IPS-15b (cell line): ENCODE measurements around the gene FAM83F.

ENCODE experiments used
- H3K27me3 ChIP-seq: one replicate; pipeline ENCODE4 v1.6.1; 2013; ENCODE audit warnings: low read length; ENCODE audit not compliant: control insufficient read depth, insufficient read depth
- H3K36me3 ChIP-seq: one replicate; pipeline ENCODE4 v1.6.1; 2013; ENCODE audit warnings: low read length; ENCODE audit not compliant: control insufficient read depth, insufficient read depth
- H3K4me1 ChIP-seq: one replicate; pipeline ENCODE4 v1.6.1; 2013; ENCODE audit warnings: mild to moderate bottlenecking, low read length; ENCODE audit not compliant: control insufficient read depth, insufficient read depth
- H3K4me3 ChIP-seq: one replicate; pipeline ENCODE4 v1.5.1; 2013; ENCODE audit warnings: low read depth, low read length
- H3K9ac ChIP-seq: one replicate; pipeline ENCODE4 v1.6.1; 2013; ENCODE audit warnings: low read depth, mild to moderate bottlenecking, low read length
- H3K9me3 ChIP-seq: one replicate; pipeline ENCODE4 v1.6.1; 2013; ENCODE audit warnings: mild to moderate bottlenecking, low read length; ENCODE audit not compliant: control insufficient read depth, insufficient read depth

Gene FAM83F

DNA sequence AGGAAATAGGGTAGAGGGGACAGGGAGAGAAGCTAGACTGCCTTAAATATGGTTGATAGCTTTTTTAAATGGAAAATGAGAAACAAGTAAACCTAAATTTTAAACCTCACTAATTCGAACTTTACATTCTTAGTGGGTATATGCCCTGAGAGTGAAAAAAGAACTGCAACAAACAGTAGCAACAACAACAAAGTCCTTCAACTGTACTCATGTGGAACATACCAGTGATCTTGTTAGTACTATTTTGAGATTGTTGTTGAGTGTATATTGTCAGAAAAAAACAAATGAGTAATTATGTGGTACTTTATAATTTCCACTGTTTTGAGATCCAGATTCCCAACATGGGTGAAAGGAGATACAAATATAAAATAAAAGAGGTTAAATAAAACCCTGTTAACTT, 94.1 kb downstream of the FAM83F start:
- Histone ChIP-seq H3K9ac (no peak overlapping the region), H3K4me3 (no peak overlapping the region), H3K27me3 (no peaks in the 10 kb centered on the region), H3K36me3 (no peaks in the 10 kb centered on the region), H3K9me3 (no peaks in the 10 kb centered on the region), H3K4me1 (no peaks in the 10 kb centered on the region)
